Myocyte (in vitro differentiated cells): ENCODE measurements around the gene SETD3. TPM values are rescaled to one million over a fixed set of nuclear protein-coding genes. Genes with fewer than 3 reads are reported as not detected.

Source experiments
- DNase-seq: peaks from one replicate; pipeline ENCODE4 v3.0.0-alpha.2; 2012; ENCODE audit warnings: low read depth
- total RNA-seq: library from RNA; depleted of rRNA; stranded (reverse); fragments of >200 nt; gene quantifications from 2 replicates; pipeline ENCODE4 v1.2.3, GENCODE V29; 2014

SETD3 gene
- total RNA-seq, 1 donor from 2014 or later, result 149 TPM

GRCh38 chr14:99461411-99462085 lies 19.1 kb downstream of the SETD3 start:
- DNase-seq, result no peak

DNA sequence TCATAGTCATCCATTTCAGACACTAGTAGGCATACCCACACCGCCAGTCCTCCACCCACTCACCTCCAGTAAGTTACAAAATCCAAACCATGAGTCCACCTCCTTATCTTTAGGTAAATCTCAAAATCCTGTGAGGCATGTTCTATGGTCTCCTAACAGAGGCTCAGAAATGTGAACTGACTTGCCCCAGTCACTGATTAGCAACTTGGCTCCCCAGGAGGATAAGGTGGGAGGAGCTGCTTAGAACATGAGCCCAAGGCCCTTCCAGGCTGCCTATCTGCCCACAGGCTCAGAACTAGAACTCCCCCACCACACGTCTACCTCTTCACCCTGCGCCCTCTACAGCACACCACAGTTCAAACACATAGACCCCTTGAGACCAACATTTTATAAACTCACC lies 19.9 kb downstream of the SETD3 start:
- peak; percentile 35 for DNase-seq

DNA sequence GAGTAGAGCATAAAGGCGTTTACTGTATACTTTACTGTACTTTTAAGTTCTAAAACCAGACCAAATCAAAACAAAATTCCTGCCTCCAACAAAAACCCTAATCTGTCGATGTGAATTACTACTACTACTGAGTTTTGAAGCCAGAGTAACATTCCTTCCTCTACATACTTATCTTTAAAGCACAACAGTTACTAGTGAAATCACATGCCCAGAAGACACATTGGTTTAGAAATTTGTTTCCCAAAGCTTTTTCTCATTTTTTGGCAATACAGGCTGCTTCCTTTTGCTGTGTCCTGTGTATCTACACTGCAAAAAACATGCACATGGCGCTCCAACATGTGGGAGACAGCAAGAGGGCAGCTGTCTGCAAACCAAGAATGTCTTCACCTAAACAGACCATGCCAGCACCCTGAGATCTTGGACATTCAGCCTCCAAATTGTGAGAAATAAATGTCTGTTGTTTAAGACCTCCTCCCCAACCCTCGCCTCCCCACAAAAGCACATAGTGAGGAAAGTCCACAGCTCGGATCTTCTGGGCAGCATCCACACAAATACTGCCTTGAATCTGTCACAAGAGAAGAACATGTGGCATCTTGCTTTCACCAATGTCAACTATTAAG lies 21.1 kb downstream of the SETD3 start:
- DNase-seq, result no peak

GRCh38 chr14:99454246-99454645 lies 26.4 kb downstream of the SETD3 start:
- DNase-seq, result no peak

DNA sequence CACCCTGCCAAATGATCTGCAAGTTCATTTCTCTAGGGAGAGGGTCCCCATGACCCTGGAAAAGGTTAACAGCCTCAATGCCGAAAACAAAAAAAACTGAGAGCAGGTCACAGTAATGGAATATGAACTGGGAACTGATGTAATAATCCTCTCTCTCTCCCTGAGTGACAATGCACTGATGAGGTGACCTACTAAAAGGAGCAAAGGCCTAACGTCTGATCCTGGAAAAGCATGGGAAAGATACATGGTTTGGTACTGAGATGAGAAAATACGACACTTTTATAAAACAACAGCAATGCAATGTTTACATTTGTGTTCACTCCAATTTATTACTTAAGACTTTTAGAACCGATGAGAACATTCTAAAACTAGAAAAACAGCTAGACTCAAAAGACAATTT lies 27.7 kb downstream of the SETD3 start:
- no peak for DNase-seq

GRCh38 chr14:99451234-99451633 lies 29.4 kb downstream of the SETD3 start:
- peak; percentile 63 for DNase-seq

GRCh38 chr14:99450266-99450665 lies 30.4 kb downstream of the SETD3 start:
- DNase-seq, result no peak

- no peak for DNase-seq
These were observed 32.9 kb downstream of the SETD3 start for GRCh38 chr14:99447739-99448138.

DNA sequence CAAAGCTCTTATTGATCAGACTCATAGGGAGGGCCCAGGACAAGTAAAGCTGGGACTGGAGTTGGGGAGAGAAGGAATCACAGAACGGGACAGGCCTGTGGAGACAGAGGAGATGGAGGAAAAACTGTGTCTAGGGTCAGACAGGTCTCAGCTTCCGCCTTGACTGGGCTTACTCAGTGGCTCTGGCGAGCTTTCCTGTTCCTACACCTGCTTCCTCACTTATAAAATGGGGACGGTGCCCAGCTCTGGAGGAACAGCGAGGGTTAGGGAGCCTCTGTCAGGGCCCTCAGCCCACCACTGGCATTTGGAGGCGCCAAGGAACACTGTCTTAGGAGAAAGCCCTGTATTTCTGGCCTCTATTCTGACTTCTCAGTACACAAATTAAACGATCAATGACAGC lies 34.7 kb downstream of the SETD3 start:
- no peak for DNase-seq

DNA sequence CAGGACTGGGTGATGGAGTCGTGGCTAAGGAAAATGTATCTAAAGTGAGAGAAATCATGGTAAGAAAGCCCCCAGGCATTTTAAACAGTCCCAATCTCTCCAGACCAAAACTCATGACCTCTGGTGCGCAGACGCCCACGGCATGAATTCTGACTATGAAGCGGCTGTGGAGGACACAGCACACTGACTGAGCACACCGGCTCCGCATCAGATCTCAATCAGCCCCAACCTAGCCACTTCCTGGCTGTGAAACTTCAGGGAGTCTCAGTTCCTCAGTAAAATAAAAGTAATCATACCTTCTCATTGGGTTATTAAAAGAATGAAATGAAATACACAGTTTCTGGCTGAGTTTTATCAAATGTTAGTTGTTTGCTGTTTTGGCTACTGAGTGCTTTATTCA lies 38.7 kb downstream of the SETD3 start:
- DNase-seq, result no peak

DNA sequence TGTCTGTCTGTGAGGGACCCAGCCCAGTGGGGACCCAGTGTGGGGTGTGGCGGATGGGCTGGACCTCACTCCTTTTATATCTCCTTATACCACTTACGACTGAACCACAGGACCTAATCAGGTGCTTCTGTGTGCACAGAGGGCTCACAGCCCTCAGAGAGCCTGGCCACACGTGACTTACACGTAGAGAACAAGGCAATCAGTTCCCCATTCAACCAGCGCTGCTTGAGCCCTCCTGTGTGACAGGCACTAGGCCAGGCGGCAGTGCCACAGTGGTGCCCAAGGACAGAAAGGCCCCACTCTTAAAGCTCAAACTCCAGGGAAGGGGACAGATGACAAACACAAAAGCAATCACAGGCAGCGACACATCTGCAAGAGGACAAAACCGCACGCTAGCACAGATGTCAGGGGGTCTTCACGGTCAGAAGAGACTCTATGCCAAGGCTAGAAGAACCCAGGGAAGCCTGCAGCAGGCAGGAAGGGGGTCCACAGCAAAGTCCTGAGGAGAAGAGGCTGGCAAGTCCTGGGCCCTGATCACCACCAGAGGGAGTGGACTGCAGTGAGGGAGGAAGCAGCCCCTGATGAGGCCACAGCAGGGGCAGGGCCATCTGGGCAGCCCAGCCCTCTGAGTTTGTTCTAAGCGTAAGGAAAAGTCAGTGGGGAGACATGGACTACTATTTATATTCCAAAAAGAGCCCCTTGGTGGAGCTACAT lies 39.3 kb downstream of the SETD3 start:
- peak; percentile 21 for DNase-seq

DNA sequence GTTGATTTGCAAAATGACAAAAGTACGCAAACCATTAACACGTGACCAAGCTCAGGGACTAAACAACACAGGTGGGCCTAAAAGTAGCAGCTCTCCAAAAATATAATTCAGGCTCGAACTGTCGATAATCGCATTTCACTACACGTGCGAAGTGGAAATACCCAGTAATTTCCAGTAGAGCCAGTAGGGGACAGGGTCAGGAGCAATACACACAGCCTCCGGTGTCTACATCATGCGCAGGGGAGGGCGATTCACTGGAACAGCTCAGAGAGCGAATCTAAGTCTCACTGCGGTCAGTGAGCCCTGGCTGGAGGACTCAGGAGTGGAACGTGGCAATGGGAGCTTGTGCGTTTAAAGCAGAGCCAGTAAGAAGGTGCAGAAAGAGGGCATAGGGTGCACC lies 40.4 kb downstream of the SETD3 start:
- DNase-seq, result no peak

DNA sequence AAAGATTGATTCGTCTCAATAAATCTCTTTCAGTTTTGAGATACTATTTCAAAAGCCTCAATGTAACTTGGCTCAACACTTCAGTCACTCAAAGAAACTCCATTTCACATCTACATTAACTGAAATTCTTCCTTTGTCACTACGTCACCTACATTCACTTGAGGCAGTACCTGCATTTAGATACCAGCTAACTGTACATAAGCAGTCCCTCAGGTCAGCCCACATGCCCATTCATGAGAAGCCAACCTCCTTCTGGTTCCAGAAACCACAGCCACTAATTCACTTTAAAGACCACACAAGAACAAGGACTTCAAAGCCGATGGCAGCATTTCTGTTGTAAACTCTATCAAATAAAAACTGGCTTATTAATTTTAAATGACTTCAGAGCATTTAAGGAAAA lies 43.0 kb downstream of the SETD3 start:
- no peak for DNase-seq

GRCh38 chr14:99436247-99437180 lies 44.1 kb downstream of the SETD3 start:
- DNase-seq, result no peak

- no peak for DNase-seq
These were observed 45.3 kb downstream of the SETD3 start for GRCh38 chr14:99435327-99435726.

DNA sequence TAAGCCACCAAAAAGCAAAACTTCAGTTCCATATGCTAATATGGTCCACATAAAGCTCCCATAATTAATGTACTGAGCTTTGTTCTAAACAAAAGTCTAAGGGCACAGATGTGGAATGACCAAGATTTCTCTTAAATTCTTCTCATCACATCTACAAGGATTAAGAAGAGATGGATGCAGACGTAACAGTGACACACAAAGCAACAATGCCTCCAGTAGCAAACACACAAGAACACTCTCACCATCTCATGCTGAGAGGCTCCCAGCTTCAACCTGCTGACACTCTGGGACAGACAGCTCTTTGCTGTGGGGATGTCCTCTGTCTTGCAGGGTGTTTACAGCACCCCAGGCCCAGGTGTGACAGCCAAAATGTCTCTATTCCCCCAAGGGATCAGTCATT lies 48.2 kb downstream of the SETD3 start:
- DNase-seq, result no peak

GRCh38 chr14:99431986-99432385 lies 48.7 kb downstream of the SETD3 start:
- DNase-seq, result no peak

- DNase-seq, result no peak
These were observed 50.2 kb downstream of the SETD3 start for GRCh38 chr14:99430491-99430890.

GRCh38 chr14:99427632-99428300 lies 52.9 kb downstream of the SETD3 start:
- peak; percentile 91 for DNase-seq

- no peak for DNase-seq
These were observed 53.8 kb downstream of the SETD3 start for GRCh38 chr14:99426813-99427346.

DNA sequence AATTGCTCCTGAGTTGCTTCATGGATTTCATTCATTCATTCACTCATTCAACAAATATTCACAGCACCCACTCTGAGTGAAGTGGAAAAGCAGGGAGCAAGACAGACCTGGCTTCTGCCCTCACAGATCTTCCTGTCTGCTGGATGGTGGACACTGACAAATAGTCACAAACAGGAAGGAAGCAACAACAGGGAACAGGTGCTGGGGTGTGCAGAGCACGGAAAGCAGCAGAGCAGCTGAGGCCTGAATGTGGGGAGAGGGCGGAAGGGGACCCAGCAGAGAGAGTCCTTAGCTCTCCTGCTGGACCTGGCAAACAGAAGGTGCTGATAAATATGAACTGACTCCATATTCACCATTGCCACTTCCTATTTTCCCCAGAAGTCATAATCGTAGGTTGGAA lies 54.4 kb downstream of the SETD3 start:
- DNase-seq, result peak; percentile 78
